Transverse colon (tissue), 4 donors: ENCODE results near the gene MYL2.

Source experiments
- POLR2A ChIP-seq: fragments of 450-650 bp; IDR thresholded peaks from one replicate; pipeline ENCODE4 v1.6.1; 2016; ENCODE audit warnings: antibody characterized with exemption, mild to moderate bottlenecking, moderate library complexity
- POLR2AphosphoS5 ChIP-seq, 3 donors: sonication (generic); formaldehyde crosslinking; IDR thresholded peaks; one replicate each; pipeline ENCODE4 v1.6.1; 2016; ENCODE audit warnings: antibody characterized with exemption in 3 of 3
- TF ChIP-seq, protein P1 (sequence below), 5 experiments: fragments of 200-600 bp in 3 of 5; fragments of 450-650 bp in 2 of 5; sonication (generic) in 3 of 5; IDR thresholded peaks; 1 replicate in 2 of 5; 2 replicates in 3 of 5; pipeline ENCODE4 v1.5.1; 2016 to 2017; ENCODE audit warnings: antibody characterized with exemption in 5 of 5, inconsistent platforms in 3 of 5, mild to moderate bottlenecking in 2 of 5, moderate library complexity in 1 of 5

DNA sequence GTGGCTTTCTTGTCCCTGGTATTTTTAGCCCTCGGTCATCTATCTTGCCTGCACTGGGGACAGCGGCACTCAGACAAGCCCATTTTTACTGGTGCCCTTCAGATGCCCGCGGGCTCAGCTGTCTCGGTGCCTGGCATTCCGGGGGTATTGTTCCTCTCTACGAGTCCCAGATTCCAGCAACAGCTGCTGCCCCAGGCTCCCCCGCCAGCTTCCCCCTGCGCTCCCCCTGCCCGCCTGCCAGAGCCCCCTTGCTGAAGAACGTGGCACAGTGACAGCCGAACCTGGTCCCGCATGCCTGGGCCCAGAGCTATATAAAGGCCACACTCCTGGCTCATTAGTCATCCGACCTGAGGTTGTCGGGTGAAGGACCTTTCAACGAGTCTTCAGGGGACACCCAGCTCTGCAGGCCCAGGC, 10.9 kb upstream of the MYL2 start:
- no peak for TF ChIP-seq POLR2A
- TF ChIP-seq, protein P1, sequence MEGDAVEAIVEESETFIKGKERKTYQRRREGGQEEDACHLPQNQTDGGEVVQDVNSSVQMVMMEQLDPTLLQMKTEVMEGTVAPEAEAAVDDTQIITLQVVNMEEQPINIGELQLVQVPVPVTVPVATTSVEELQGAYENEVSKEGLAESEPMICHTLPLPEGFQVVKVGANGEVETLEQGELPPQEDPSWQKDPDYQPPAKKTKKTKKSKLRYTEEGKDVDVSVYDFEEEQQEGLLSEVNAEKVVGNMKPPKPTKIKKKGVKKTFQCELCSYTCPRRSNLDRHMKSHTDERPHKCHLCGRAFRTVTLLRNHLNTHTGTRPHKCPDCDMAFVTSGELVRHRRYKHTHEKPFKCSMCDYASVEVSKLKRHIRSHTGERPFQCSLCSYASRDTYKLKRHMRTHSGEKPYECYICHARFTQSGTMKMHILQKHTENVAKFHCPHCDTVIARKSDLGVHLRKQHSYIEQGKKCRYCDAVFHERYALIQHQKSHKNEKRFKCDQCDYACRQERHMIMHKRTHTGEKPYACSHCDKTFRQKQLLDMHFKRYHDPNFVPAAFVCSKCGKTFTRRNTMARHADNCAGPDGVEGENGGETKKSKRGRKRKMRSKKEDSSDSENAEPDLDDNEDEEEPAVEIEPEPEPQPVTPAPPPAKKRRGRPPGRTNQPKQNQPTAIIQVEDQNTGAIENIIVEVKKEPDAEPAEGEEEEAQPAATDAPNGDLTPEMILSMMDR (IDR thresholded peaks at IDR 0.05) = no peak
- TF ChIP-seq POLR2AphosphoS5 (IDR thresholded peaks at IDR 0.05) = no peak
